Endothelial cell of umbilical vein (primary cell): Measurements from ENCODE around the gene LYRM7. TPM values are rescaled to one million over a fixed set of nuclear protein-coding genes. Genes with fewer than 3 reads are reported as not detected.

Experiments used
- BruUV-seq: library from RNA; stranded (reverse); fragments of 400-500 nt; replicated peaks from 2 replicates; lab custom pipeline; 2021; lab: Mats Ljungman, UMichigan
- CTCF ChIA-PET: fragments of 300-600, 350-600 bp; sonication (Branson Sonifier 250); formaldehyde crosslinking; loops from one replicate; lab custom pipeline; 2021; ENCODE audit warnings: antibody characterized with exemption, inconsistent platforms; lab: Charles Lee
- POLR2A ChIA-PET: fragments of 300-600, 350-600 bp; sonication (Branson Sonifier 250); formaldehyde crosslinking; loops from one replicate; lab custom pipeline; 2021; ENCODE audit warnings: antibody characterized with exemption, inconsistent platforms; lab: Charles Lee
- DNase-seq: peaks from one replicate; pipeline ENCODE4 v3.0.0-alpha.2; 2011; ENCODE audit warnings: low read depth, low spot score
- FAIRE-seq: peaks from 2 replicates; lab custom pipeline; 2011; peaks lifted over from hg19 to GRCh38; lab: Jason Lieb, UNC
- H2AFZ ChIP-seq: 2 replicates; pipeline ENCODE4 v1.6.0; 2012; ENCODE audit warnings: low read depth, low read length, control low read depth, inconsistent platforms
- H3K27ac ChIP-seq: 2 replicates; pipeline ENCODE4 v1.5.1; 2011; ENCODE audit warnings: low read depth, mild to moderate bottlenecking, control low read depth, low read length, moderate library complexity; ENCODE audit not compliant: insufficient read depth
- H3K27me3 ChIP-seq, 2 experiments: 2 replicates each; pipeline versions ENCODE4 v1.6.0 to v1.6.1; 2011; ENCODE audit warnings: low read length in 2 of 2, mixed read lengths in 1 of 2; ENCODE audit not compliant: control insufficient read depth in 2 of 2, insufficient read depth in 2 of 2
- H3K36me3 ChIP-seq, 2 experiments: 2 replicates in 1 of 2; 3 replicates in 1 of 2; pipeline ENCODE4 v1.5.1; 2011; ENCODE audit warnings: low read length in 2 of 2, mild to moderate bottlenecking in 1 of 2, moderate library complexity in 1 of 2; ENCODE audit not compliant: control insufficient read depth in 2 of 2, insufficient read depth in 2 of 2; ENCODE audit errors: extremely low read depth in 1 of 2
- H3K4me1 ChIP-seq: 3 replicates; pipeline ENCODE4 v1.5.1; 2011; ENCODE audit warnings: mild to moderate bottlenecking, low read length; ENCODE audit not compliant: control insufficient read depth, insufficient read depth; ENCODE audit errors: extremely low read depth
- H3K4me2 ChIP-seq: 2 replicates; pipeline ENCODE4 v1.6.1; 2011; ENCODE audit warnings: low read length, control low read depth, mixed read lengths; ENCODE audit not compliant: insufficient read depth
- H3K4me3 ChIP-seq, 3 experiments: fragments of 200-600 bp in 1 of 3; sonication (generic), shearing (Covaris generic) in 1 of 3; replicated peaks in 1 of 3; 2 replicates each; pipeline ENCODE4 v1.5.1; 2011 to 2016; ENCODE audit warnings: control low read depth in 3 of 3, low read length in 3 of 3, mild to moderate bottlenecking in 2 of 3, inconsistent platforms in 1 of 3, low read depth in 1 of 3, moderate library complexity in 1 of 3; ENCODE audit not compliant: insufficient read depth in 1 of 3
- H3K79me2 ChIP-seq: 2 replicates; pipeline ENCODE4 v1.6.0; 2012; ENCODE audit warnings: low read length, inconsistent platforms; ENCODE audit not compliant: control insufficient read depth, insufficient read depth
- H3K9ac ChIP-seq: replicated peaks from 2 replicates; pipeline ENCODE3; 2011; ENCODE audit warnings: low read length, control low read depth; ENCODE audit not compliant: insufficient read depth; ENCODE audit errors: extremely low read depth
- H3K9me1 ChIP-seq: replicated peaks from 3 replicates; pipeline ENCODE4 v1.6.0; 2011; ENCODE audit warnings: mild to moderate bottlenecking, low read length; ENCODE audit not compliant: control insufficient read depth, insufficient read depth; ENCODE audit errors: extremely low read depth
- H3K9me3 ChIP-seq: replicated peaks from 2 replicates; pipeline ENCODE4 v1.5.1; 2012; ENCODE audit warnings: low read length, inconsistent platforms; ENCODE audit not compliant: control insufficient read depth, insufficient read depth
- H4K20me1 ChIP-seq: replicated peaks from 2 replicates; pipeline ENCODE3; 2011; ENCODE audit warnings: mild to moderate bottlenecking, low read length; ENCODE audit not compliant: control insufficient read depth, insufficient read depth; ENCODE audit errors: extremely low read depth
- CTCF ChIP-seq, 2 donors: IDR thresholded peaks; 1 replicate in 1 of 2; 2 replicates in 1 of 2; pipeline ENCODE4 v1.5.1; 2011; ENCODE audit warnings: low read length in 2 of 2, mild to moderate bottlenecking in 2 of 2, moderate library complexity in 2 of 2, control low read depth in 1 of 2, inconsistent platforms in 1 of 2, low read depth in 1 of 2; ENCODE audit not compliant: insufficient read depth in 1 of 2; ENCODE audit errors: extremely low read depth in 1 of 2
- EZH2 ChIP-seq: IDR thresholded peaks from 2 replicates; pipeline ENCODE4 v1.6.1; 2012; ENCODE audit warnings: borderline replicate concordance, low read depth, mild to moderate bottlenecking, moderate library complexity, low read length, inconsistent platforms; ENCODE audit not compliant: severe bottlenecking
- FOS ChIP-seq: IDR thresholded peaks from 2 replicates; pipeline ENCODE4 v1.6.1; 2011; ENCODE audit warnings: mild to moderate bottlenecking, low read length, moderate library complexity, borderline replicate concordance; ENCODE audit not compliant: insufficient read depth
- GATA2 ChIP-seq: IDR thresholded peaks from 2 replicates; pipeline ENCODE4 v1.7.0; 2011; ENCODE audit warnings: low read depth, mild to moderate bottlenecking, moderate library complexity, mixed read lengths, low read length; ENCODE audit not compliant: insufficient read length, insufficient read depth
- JUN ChIP-seq: IDR thresholded peaks from 2 replicates; pipeline ENCODE4 v1.6.1; 2011; ENCODE audit warnings: borderline replicate concordance, low read depth; ENCODE audit not compliant: insufficient read length, insufficient read depth
- MYC ChIP-seq: IDR thresholded peaks from one replicate; pipeline ENCODE4 v1.6.1; 2011; ENCODE audit warnings: mild to moderate bottlenecking, low read depth, low read length
- POLR2A ChIP-seq: IDR thresholded peaks from 2 replicates; pipeline ENCODE4 v1.6.1; 2012; ENCODE audit warnings: low read depth, mild to moderate bottlenecking, control low read depth, low read length
- POLR2AphosphoS5 ChIP-seq: IDR thresholded peaks from 2 replicates; pipeline ENCODE4 v1.6.1; 2012; ENCODE audit warnings: low read depth, mild to moderate bottlenecking, control low read depth, low read length, moderate library complexity; ENCODE audit not compliant: insufficient read depth
- dilution Hi-C: fragments of 300-500 bp; cut with MboI; formaldehyde crosslinking; loops from one replicate; pipeline ENCODE4 v1.15.0; 2019; ENCODE audit warnings: low sequenced_read_pairs; ENCODE audit not compliant: extremely low pct_ligation_motif_present
- intact Hi-C: fragments of 100-400 bp; cut with micrococcal nuclease; formaldehyde crosslinking; loops from one replicate; pipeline ENCODE4 v1.10.0; 2022
- polyA plus RNA-seq, 4 experiments: library from polyadenylated mRNA; depleted of rRNA in 3 of 4; stranded (reverse) in 3 of 4; unstranded in 1 of 4; fragments of >200 nt; gene quantifications; 2 replicates each; pipeline versions ENCODE4 v1.2.1 to v1.2.3, GENCODE V29; 2011 to 2012; ENCODE audit warnings: missing spikeins in 1 of 4
- total RNA-seq: library from RNA; stranded (reverse); gene quantifications from 2 replicates; pipeline ENCODE4 v1.2.3, GENCODE V29; 2021
- TF ChIP-seq, protein P1 (sequence below): IDR thresholded peaks from 2 replicates; pipeline ENCODE4 v1.6.1; 2011; ENCODE audit not compliant: insufficient read depth, insufficient read length

Gene LYRM7
- total and polyA plus RNA-seq, 2 donors (not counting 3 experiments of a cell fraction or from before 2014, with no cell fraction given): 0.88 to 7.5 TPM

DNA sequence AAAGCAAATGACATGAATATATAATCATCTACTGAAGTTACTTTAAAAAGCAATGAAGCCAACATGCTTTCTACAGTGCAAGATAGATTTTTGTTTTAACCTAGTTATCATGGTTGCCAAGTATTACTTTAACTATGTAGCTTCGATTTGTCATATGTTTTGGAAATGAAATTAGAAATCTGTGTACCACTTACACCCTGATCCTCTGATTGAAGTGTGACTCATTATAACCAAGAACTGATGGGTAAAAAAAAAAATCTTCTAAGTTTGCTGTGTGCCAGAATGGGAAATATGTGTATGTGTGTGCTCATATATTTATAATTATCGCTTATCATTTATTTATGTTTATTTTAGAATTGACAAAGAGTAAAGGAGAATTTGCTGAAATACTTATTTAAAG is 84.0 kb downstream of the LYRM7 start:
- H3K27me3 ChIP-seq: no peaks in the 10 kb centered on the region
- FAIRE-seq: no peak
- H3K4me2 ChIP-seq: no peak overlapping the region
- POLR2A ChIA-PET: no interaction called here
- no peaks in the 10 kb centered on the region for H3K36me3 ChIP-seq
- no peaks in the 10 kb centered on the region for H3K9me3 ChIP-seq
- TF ChIP-seq FOS (no peak), JUN (no peak), GATA2 (no peak), POLR2A (no peak), POLR2AphosphoS5 (no peak), CTCF (IDR thresholded peaks at IDR 0.05; ENCODE audit: extremely low read depth in 1 of 2, insufficient read depth in 1 of 2, low read depth in 1 of 2, low read length in 2 of 2) (no peak), MYC (no peak), EZH2 (no peak)
- TF ChIP-seq, protein P1, sequence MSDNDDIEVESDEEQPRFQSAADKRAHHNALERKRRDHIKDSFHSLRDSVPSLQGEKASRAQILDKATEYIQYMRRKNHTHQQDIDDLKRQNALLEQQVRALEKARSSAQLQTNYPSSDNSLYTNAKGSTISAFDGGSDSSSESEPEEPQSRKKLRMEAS: no peak
- no peaks in the 10 kb centered on the region for H4K20me1 ChIP-seq
- H2AFZ ChIP-seq: no peak overlapping the region
- no peaks in the 10 kb centered on the region for H3K79me2 ChIP-seq
- CTCF ChIA-PET: no interaction called here
- no peak overlapping the region for H3K9ac ChIP-seq
- dilution Hi-C loops: no loop called here
- H3K9me1 ChIP-seq: no peaks in the 10 kb centered on the region
- no peak for DNase-seq
- intact Hi-C loops: no loop called here
- no peak overlapping the region for H3K27ac ChIP-seq
- H3K4me3 ChIP-seq: no peak overlapping the region
- H3K4me1 ChIP-seq: peaks cover 28% of the 10 kb centered on the region
- no TSS peak for BruUV-seq

Other genes starting within 250 kb of the LYRM7 start
- 217 and 221 TPM in 2 replicates for gene HINT1, start 5.7 kb upstream of the LYRM7 start, total RNA-seq
- gene HINT1, start 5.7 kb upstream of the LYRM7 start, polyA plus RNA-seq: 350 and 423 TPM in 2 replicates
- 21.2 and 21.9 TPM in 2 replicates for gene CDC42SE2, start 93.1 kb downstream of the LYRM7 start, total RNA-seq
- 10.7 and 14.7 TPM in 2 replicates for gene CDC42SE2, start 93.1 kb downstream of the LYRM7 start, polyA plus RNA-seq